HG03565 (cell line): ENCODE results near the gene ABHD18.
"Not testable (repeated sequence)": the region's sequence is repeated elsewhere in the genome, so short reads cannot be mapped to it uniquely, and the experiment has no call there.

Experiments
- ATAC-seq: cut with Tn5 transposase; IDR thresholded peaks from one replicate; pipeline ENCODE4 v1.9.1; 2021; ENCODE audit warnings: mild to moderate bottlenecking, moderate library complexity; ENCODE audit not compliant: unreplicated experiment

The ABHD18 gene

GRCh38 chr4:127965062-127965802 lies at the start of gene ABHD18, which contains the start of gene MFSD8:
TSS of gene ABHD18 (plus strand) at chr4:127965406. CDS start at chr4:127982956, 17,550 bp downstream.
TSS of gene MFSD8 (minus strand) at chr4:127965173. CDS start at chr4:127965133, 40 bp downstream.
- ATAC-seq, result peak; percentile 93

DNA sequence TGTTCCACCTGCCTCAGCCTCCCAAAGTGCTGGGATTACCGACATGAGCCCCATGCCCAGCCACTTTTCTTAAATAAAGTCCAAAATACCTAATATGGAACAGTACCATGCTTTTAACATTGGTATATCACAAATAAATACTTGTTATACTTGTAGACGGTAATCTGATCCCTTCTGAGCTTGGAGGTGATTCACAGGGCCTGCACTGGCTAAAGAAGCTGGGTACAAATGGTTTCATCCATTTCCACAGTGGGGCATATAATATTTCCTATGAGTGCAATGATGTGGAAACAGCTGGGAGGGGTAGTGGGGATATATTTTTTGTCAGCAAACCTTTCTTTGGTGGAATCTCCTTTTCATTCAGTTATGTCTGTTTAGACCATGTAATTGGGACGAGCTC lies 48.7 kb upstream of the ABHD18 start:
- no peak for ATAC-seq

DNA sequence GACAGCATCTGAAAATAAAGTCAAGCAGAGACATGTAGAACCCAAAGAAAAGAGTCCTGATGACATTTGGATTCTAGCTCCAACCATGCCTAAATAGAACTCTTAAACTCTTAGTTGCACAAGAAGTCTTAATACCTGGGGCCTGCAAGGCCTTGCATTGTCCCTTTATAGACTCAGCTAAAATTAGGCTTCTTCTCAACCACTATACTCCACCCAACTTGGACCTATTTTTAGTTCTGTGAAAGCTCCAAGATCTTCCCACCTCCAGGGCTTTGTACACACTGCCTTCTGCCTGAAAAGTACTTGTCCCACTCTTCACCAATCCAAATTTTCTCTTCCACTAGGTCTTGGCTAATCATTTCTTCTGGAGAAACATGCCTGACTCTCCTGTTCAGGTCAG lies 48.1 kb upstream of the ABHD18 start:
- ATAC-seq, result no peak

GRCh38 chr4:127920521-127920920 lies 44.7 kb upstream of the ABHD18 start:
- no peak for ATAC-seq

DNA sequence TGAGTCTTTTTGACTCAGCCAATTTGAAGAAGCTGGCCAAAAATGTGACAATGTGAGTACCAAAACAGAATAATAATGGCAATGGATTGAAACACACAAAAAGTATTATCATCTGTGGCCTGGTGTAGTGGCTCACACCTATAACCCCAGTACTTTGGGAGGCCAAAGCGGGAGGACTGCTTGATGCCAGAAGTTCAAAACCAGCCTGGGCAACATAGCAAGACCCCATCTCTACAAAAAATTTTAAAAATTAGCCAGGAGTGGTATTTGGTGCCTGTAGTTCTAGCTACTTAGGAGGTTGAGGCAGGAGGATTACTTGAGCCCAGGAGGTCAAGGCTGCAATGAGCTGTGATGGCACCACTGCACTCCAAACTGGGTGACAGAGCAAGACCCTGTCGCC lies 43.0 kb upstream of the ABHD18 start:
- no peak for ATAC-seq

GRCh38 chr4:127925720-127926119 lies 39.5 kb upstream of the ABHD18 start:
- not testable (repeated sequence) for ATAC-seq

DNA sequence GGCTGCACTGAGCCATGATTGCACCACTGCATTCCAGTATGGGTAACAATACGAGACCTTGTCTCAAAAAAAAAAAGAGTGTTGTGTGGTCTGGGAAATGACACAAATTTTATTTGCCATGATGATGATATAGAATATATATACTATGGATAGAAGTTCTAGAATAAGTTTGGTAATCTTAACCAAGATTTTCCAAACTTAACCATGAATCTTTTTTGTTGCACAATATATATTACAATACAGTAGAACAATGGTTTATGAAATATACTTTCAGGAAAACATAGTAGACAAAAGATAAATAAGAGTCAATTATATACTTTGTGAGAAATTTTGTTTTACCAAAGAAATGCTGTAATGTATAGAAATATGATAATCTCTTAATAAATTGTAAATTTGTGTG lies 35.0 kb upstream of the ABHD18 start:
- no peak for ATAC-seq

DNA sequence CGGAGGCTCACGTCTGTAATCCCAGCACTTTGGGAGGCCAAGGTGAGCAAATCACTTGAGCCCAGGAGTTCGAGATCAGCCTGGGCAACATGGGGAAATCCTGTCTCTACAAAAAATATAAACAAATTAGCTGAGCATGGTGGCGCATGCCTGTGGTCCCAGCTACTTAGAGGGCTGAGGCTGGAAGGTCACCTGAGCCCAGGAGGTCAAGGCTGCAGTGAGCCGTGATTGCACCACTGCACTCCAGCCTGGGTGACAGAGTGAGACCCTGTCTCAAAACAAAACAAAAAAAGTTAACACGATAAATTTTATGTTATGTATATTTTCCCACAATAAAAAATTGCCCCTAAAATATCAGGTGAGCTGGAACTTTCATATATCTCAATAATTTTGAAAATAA lies 33.4 kb upstream of the ABHD18 start:
- ATAC-seq, result not testable (repeated sequence)

GRCh38 chr4:127936974-127937373 lies 28.2 kb upstream of the ABHD18 start:
- ATAC-seq, result no peak

- no peak for ATAC-seq
Observed at GRCh38 chr4:127957105-127957504, 8.1 kb upstream of the ABHD18 start.

- no peak for ATAC-seq
Observed at GRCh38 chr4:127959794-127960193, 5.4 kb upstream of the ABHD18 start.

GRCh38 chr4:127963633-127964398 lies 1.4 kb upstream of the ABHD18 start:
- not testable (repeated sequence) for ATAC-seq

GRCh38 chr4:127964426-127965061 lies 662 bp upstream of the ABHD18 start:
- not testable (repeated sequence) for ATAC-seq

- ATAC-seq, result peak; percentile 27
Observed at GRCh38 chr4:127965803-127966175, 583 bp downstream of the ABHD18 start.

- ATAC-seq, result no peak
Observed at GRCh38 chr4:127967141-127967775, 2.1 kb downstream of the ABHD18 start.

GRCh38 chr4:127968586-127968985 lies 3.4 kb downstream of the ABHD18 start:
- no peak for ATAC-seq

- ATAC-seq, result not testable (repeated sequence)
Observed at GRCh38 chr4:127970925-127971324, 5.7 kb downstream of the ABHD18 start.

DNA sequence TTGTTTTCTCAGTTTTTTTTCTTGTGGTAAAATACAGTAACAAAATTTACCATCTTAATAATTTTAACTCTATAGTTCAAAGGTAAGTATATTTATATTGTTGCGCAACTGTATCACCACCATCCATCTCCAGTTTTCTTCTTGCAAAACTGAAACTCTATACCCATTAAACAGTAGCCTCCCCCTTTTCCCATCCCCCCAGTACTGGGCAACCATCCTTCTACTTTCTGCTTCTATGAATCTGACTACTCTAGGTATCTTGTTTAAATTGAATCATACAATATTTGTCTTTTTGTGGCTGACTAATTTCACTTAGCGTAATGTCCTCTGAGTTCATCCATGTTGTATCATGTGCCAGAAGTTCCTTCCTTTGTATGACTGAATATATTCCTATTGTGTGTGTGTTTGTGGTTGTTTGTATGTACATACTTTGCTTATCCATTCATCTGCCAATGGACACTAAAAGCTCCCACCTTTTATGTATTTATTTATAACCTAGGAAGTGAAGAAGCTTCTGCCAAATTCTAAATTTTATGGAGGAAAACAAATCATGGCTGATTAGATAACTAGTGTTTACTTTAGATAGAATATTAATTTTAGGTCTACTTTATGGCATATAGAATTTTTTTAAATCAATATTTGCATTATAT lies 10.0 kb downstream of the ABHD18 start:
- no peak for ATAC-seq

- ATAC-seq, result no peak
Observed at GRCh38 chr4:127978930-127979329, 13.7 kb downstream of the ABHD18 start.

GRCh38 chr4:127982445-127982844 lies 17.2 kb downstream of the ABHD18 start:
- no peak for ATAC-seq

DNA sequence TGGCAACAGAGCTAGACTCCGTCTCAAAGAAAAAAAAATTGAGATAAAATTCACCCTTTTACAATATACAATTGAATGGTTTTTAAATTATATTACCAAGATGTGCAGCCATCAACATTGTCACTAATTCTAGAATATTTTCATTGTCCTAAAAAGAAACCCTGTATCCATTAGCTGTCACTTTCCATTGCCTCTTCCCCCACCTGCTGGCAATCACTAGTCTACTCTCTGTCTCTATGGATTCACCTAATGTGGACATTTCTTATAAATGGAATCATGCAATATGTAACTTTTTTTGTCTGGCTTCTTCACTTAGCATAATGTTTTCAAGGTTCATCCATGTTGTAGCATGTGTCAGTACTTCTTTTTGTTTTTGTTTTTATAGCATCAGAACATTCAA lies 20.8 kb downstream of the ABHD18 start:
- no peak for ATAC-seq
